GM12878 (cell line): ENCODE results near the gene RPS3A.

Experiments
- CTCF ChIP-seq, 3 experiments: IDR thresholded peaks in 2 of 3; conservative IDR thresholded peaks in 1 of 3; 2 replicates each; pipeline ENCODE4 v1.5.1; 2011; ENCODE audit warnings: low read depth in 3 of 3, low read length in 3 of 3, mild to moderate bottlenecking in 3 of 3, control low read depth in 2 of 3, moderate library complexity in 2 of 3, inconsistent platforms in 1 of 3, mixed read lengths in 1 of 3; ENCODE audit not compliant: control insufficient read depth in 2 of 3, insufficient read depth in 1 of 3; ENCODE audit errors: extremely low read depth in 1 of 3
- EZH2 ChIP-seq: IDR thresholded peaks from 2 replicates; pipeline ENCODE4 v1.6.1; 2012; ENCODE audit warnings: low read depth, mild to moderate bottlenecking, control low read depth, inconsistent platforms, low read length, borderline replicate concordance; ENCODE audit not compliant: control insufficient read depth
- FOS ChIP-seq: IDR thresholded peaks from 3 replicates; pipeline ENCODE4 v1.6.1; 2011; ENCODE audit warnings: borderline replicate concordance; ENCODE audit not compliant: insufficient read length; ENCODE audit errors: extremely low read depth
- LARP7 ChIP-seq: fragments of 450-650 bp; IDR thresholded peaks from 2 replicates; pipeline ENCODE4 v1.6.1; 2017; ENCODE audit warnings: mild to moderate bottlenecking
- PAX8 ChIP-seq: fragments of 450-650 bp; IDR thresholded peaks from 2 replicates; pipeline ENCODE4 v1.6.1; 2017; ENCODE audit warnings: mild to moderate bottlenecking, moderate library complexity
- SMARCA5 ChIP-seq: fragments of 450-650 bp; IDR thresholded peaks from 2 replicates; pipeline ENCODE4 v1.6.1; 2017; ENCODE audit warnings: mild to moderate bottlenecking
- USF2 ChIP-seq: IDR thresholded peaks from 2 replicates; pipeline ENCODE4 v1.6.1; 2011; ENCODE audit warnings: low read depth, low read length, improper control_type of control experiment, borderline replicate concordance
- ZBTB33 ChIP-seq: fragments of 450-650 bp; IDR thresholded peaks from 2 replicates; pipeline ENCODE4 v1.6.1; 2017; ENCODE audit warnings: mild to moderate bottlenecking
- ZNF274 ChIP-seq: IDR thresholded peaks from one replicate; pipeline ENCODE4 v1.8.0; 2011; ENCODE audit not compliant: insufficient read length, insufficient read depth
- ZNF384 ChIP-seq: IDR thresholded peaks from 2 replicates; pipeline ENCODE4 v1.6.1; 2012; ENCODE audit warnings: low read depth, mild to moderate bottlenecking, low read length, improper control_type of control experiment, borderline replicate concordance

- TF ChIP-seq FOS (no peak), ZNF384 (no peak), LARP7 (no peak), ZBTB33 (no peak), PAX8 (no peak), CTCF (IDR thresholded peaks at IDR 0.05 in 2 of 3, conservative IDR thresholded peaks at IDR 0.05 in 1 of 3; ENCODE audit: control insufficient read depth in 2 of 3, extremely low read depth in 1 of 3, insufficient read depth in 1 of 3, low read depth in 3 of 3, low read length in 3 of 3) (no peak), EZH2 (no peak), USF2 (no peak), SMARCA5 (no peak), ZNF274 (no peak)
These were observed 43.3 kb downstream of the RPS3A start for GRCh38 chr4:151142758-151143157.
